Esophagus muscularis mucosa (tissue), 4 donors: Measurements from ENCODE around the gene RHOU. TPM values are rescaled to one million over a fixed set of nuclear protein-coding genes. Genes with fewer than 3 reads are reported as not detected.

Experiments
- DNase-seq: peaks from one replicate; pipeline ENCODE4 v3.0.0-alpha.2; 2017; ENCODE audit errors: extremely low spot score
- H3K27ac ChIP-seq, 4 donors: fragments of 200-600 bp; sonication (generic); replicated peaks in 1 of 4; 1 replicate in 3 of 4; 2 replicates in 1 of 4; pipeline ENCODE4 v1.5.1; 2016 to 2019; ENCODE audit warnings: mild to moderate bottlenecking in 1 of 4
- H3K27me3 ChIP-seq, 4 donors: fragments of 200-600 bp; sonication (generic); one replicate each; pipeline versions ENCODE4 v1.5.1 to v1.6.0; 2016 to 2019
- H3K36me3 ChIP-seq, 4 donors: fragments of 200-600 bp; sonication (generic); one replicate each; pipeline ENCODE4 v1.5.1; 2016 to 2019
- H3K4me1 ChIP-seq, 4 donors: fragments of 200-600 bp; sonication (generic); one replicate each; pipeline ENCODE4 v1.5.1; 2016 to 2019
- H3K4me3 ChIP-seq, 4 donors: fragments of 200-600 bp; sonication (generic); 1 replicate in 2 of 4; 2 replicates in 2 of 4; pipeline ENCODE4 v1.5.1; 2016 to 2019; ENCODE audit warnings: mild to moderate bottlenecking in 4 of 4, moderate library complexity in 1 of 4
- H3K9me3 ChIP-seq, 4 donors: fragments of 200-600 bp; sonication (generic); 1 replicate in 3 of 4; 2 replicates in 1 of 4; pipeline ENCODE4 v1.5.1; 2016 to 2019
- CTCF ChIP-seq, 3 experiments: fragments of 200-600 bp in 2 of 3; fragments of 450-650 bp in 1 of 3; sonication (generic) in 2 of 3; IDR thresholded peaks; one replicate each; pipeline ENCODE4 v1.5.1; 2017 to 2019; ENCODE audit warnings: antibody characterized with exemption in 3 of 3, mild to moderate bottlenecking in 2 of 3, moderate library complexity in 1 of 3
- EP300 ChIP-seq: sonication (generic); formaldehyde crosslinking; IDR thresholded peaks from one replicate; pipeline ENCODE4 v1.6.1; 2017; ENCODE audit warnings: antibody characterized with exemption
- POLR2A ChIP-seq: fragments of 450-650 bp; IDR thresholded peaks from one replicate; pipeline ENCODE4 v1.6.1; 2017; ENCODE audit warnings: antibody characterized with exemption, moderate library complexity, mild to moderate bottlenecking, low read depth
- POLR2AphosphoS5 ChIP-seq, 2 donors: sonication (generic); formaldehyde crosslinking; IDR thresholded peaks; one replicate each; pipeline ENCODE4 v1.6.1; 2017; ENCODE audit warnings: antibody characterized with exemption in 2 of 2
- WGBS: methylation state at CpG from one replicate; pipeline ENCODE4 v1.1.5; 2018; 5-methylcytosine and 5-hydroxymethylcytosine counted together
- intact Hi-C: fragments of 100-400 bp; cut with DNase I; formaldehyde crosslinking; loops from one replicate; pipeline ENCODE4 v1.15.1; 2023
- total RNA-seq, 4 donors: library from RNA; depleted of rRNA; stranded (reverse); fragments of >200 nt; gene quantifications; one replicate each; pipeline versions ENCODE4 v1.1.0 to v1.2.1, GENCODE V29; 2016

Gene RHOU
- total RNA-seq, 4 donors from 2014 or later, result 24.1 to 36.0 (median 26.0) TPM

GRCh38 chr1:228702433-228702832, 32.8 kb upstream of the RHOU start:
- Histone ChIP-seq H3K4me3 (no peak overlapping the region), H3K27ac (no peak overlapping the region), H3K4me1 (peaks cover 0 to 4% (median 2%) of the 10 kb centered on the region in 4 donors), H3K9me3 (no peaks in the 10 kb centered on the region), H3K36me3 (no peaks in the 10 kb centered on the region), H3K27me3 (no peaks in the 10 kb centered on the region)
- TF ChIP-seq POLR2AphosphoS5 (IDR thresholded peaks at IDR 0.05) (no peak), EP300 (no peak), CTCF (IDR thresholded peaks at IDR 0.05) (no peak), POLR2A (no peak)
- intact Hi-C loops, result no loop called here
- 100% methylated on average over 1 of the region's 1 CpG for WGBS
- DNase-seq, result no peak

- 93% methylated on average over 4 of the region's 4 CpGs for WGBS
- DNase-seq, result peak; percentile 47
- Histone ChIP-seq H3K4me3 (no peak overlapping the region), H3K27me3 (no peaks in the 10 kb centered on the region), H3K36me3 (no peaks in the 10 kb centered on the region), H3K4me1 (no peaks in the 10 kb centered on the region), H3K27ac (no peak overlapping the region), H3K9me3 (no peaks in the 10 kb centered on the region)
- TF ChIP-seq POLR2AphosphoS5 (IDR thresholded peaks at IDR 0.05) (no peak), CTCF (IDR thresholded peaks at IDR 0.05) (no peak), POLR2A (no peak), EP300 (no peak)
- intact Hi-C loops, result no loop called here
Observed at GRCh38 chr1:228706305-228706704, 29.0 kb upstream of the RHOU start.

- no peak for DNase-seq
- no peak for TF ChIP-seq EP300
- TF ChIP-seq POLR2A, result no peak
- no peak for TF ChIP-seq CTCF (IDR thresholded peaks at IDR 0.05)
- no peak for TF ChIP-seq POLR2AphosphoS5 (IDR thresholded peaks at IDR 0.05)
- H3K4me3 ChIP-seq, result no peak overlapping the region
- no peaks in the 10 kb centered on the region for H3K9me3 ChIP-seq
- intact Hi-C loops, result no loop called here
- H3K27me3 ChIP-seq, result no peaks in the 10 kb centered on the region
- peaks cover 0 to 16% (median 13%) of the 10 kb centered on the region in 4 donors for H3K4me1 ChIP-seq
- no peaks in the 10 kb centered on the region for H3K36me3 ChIP-seq
- peak overlapping the region in 3 of 4 donors; percentile 2 to 52 (median 32) for H3K27ac ChIP-seq
- 7% methylated on average over 1 of the region's 1 CpG for WGBS
Observed at GRCh38 chr1:228717081-228717480, 18.2 kb upstream of the RHOU start.

- H3K4me1 ChIP-seq, result peaks cover 0 to 16% (median 13%) of the 10 kb centered on the region in 4 donors
- no peak overlapping the region for H3K4me3 ChIP-seq
- no peaks in the 10 kb centered on the region for H3K27me3 ChIP-seq
- H3K9me3 ChIP-seq, result no peaks in the 10 kb centered on the region
- TF ChIP-seq POLR2AphosphoS5 (IDR thresholded peaks at IDR 0.05), result no peak
- TF ChIP-seq POLR2A, result no peak
- no peak for TF ChIP-seq EP300
- WGBS, result 97% methylated on average over 10 of the region's 10 CpGs
- intact Hi-C loops, result no loop called here
- H3K36me3 ChIP-seq, result no peaks in the 10 kb centered on the region
- no peak overlapping the region for H3K27ac ChIP-seq
- peak; percentile 26 for DNase-seq
Observed at GRCh38 chr1:228721407-228721806, 13.9 kb upstream of the RHOU start.

- Histone ChIP-seq H3K27ac (no peak overlapping the region), H3K27me3 (no peaks in the 10 kb centered on the region), H3K4me1 (peaks cover 0 to under 1% (median 0%) of the 10 kb centered on the region in 4 donors), H3K4me3 (no peak overlapping the region), H3K9me3 (no peaks in the 10 kb centered on the region), H3K36me3 (no peaks in the 10 kb centered on the region)
- no peak for TF ChIP-seq CTCF (IDR thresholded peaks at IDR 0.05)
- no peak for TF ChIP-seq EP300
- TF ChIP-seq POLR2A, result no peak
- peak; percentile 57 for DNase-seq
- 92% methylated on average over 6 of the region's 6 CpGs for WGBS
- intact Hi-C loops, result no loop called here
Observed at GRCh38 chr1:228723287-228723686, 12.0 kb upstream of the RHOU start.
